GM10266 (cell line): Measurements from ENCODE around the gene PFDN4.

Source experiments
- DNase-seq: peaks from one replicate; pipeline ENCODE4 v3.0.0; 2012; ENCODE audit errors: extremely low spot score
- CTCF ChIP-seq: IDR thresholded peaks from 2 replicates; pipeline ENCODE4 v1.5.1; 2012; ENCODE audit warnings: mild to moderate bottlenecking, low read depth; ENCODE audit not compliant: control insufficient read depth, insufficient read depth; ENCODE audit errors: missing control alignments

The PFDN4 gene

GRCh38 chr20:54212226-54212625 lies 4.3 kb downstream of the PFDN4 start:
- TF ChIP-seq CTCF: no peak
- no peak for DNase-seq

DNA sequence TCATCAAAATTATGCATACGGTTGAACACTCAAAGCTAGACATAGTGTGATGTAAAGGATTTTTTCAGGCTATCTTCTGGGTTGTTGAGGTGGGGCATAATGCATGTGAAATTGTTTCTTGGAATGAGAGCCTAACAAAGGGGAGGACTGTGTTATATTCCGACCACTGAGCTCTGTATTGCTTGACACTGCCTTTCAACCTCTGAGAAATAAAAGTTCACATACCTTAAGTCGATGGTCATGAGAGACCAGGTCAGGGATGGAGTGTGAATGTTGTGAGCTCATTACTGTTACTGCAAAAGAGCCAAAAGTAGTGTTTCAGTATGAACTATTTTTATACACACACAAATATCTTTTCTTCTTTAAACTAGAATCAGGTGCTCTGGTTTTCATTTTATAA lies 5.0 kb downstream of the PFDN4 start:
- TF ChIP-seq CTCF: no peak
- DNase-seq: no peak

GRCh38 chr20:54214566-54214965 lies 6.7 kb downstream of the PFDN4 start:
- no peak for TF ChIP-seq CTCF

DNA sequence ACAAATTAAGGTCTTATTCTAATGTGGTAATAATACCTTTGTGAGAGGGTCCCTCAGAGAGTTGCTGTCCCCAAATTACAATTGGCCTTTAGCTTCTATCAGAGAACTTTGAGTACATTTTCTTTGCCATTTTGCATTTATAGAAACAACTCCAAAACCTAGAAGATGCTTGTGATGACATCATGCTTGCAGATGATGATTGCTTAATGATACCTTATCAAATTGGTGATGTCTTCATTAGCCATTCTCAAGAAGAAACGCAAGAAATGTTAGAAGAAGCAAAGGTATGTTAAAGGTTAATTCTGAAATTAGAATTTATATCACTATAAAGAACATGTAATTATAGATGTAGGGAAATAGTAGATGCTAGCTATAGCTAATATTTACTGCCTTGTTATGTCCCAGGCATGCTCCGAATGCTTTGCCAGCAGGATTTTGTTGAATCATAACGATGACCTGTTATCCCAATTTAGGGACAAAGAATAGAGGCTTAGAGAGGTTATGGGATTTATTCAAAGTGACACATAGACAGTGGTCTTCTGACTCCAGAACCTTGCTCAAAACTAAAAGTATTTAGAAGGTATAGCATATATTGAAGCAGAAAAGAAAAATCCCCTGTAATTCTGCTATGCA lies 7.4 kb downstream of the PFDN4 start:
- DNase-seq: no peak
- no peak for TF ChIP-seq CTCF

More at GRCh38 chr20:54214566-54214965, 6.7 kb downstream of the PFDN4 start:
- no peak for DNase-seq

DNA sequence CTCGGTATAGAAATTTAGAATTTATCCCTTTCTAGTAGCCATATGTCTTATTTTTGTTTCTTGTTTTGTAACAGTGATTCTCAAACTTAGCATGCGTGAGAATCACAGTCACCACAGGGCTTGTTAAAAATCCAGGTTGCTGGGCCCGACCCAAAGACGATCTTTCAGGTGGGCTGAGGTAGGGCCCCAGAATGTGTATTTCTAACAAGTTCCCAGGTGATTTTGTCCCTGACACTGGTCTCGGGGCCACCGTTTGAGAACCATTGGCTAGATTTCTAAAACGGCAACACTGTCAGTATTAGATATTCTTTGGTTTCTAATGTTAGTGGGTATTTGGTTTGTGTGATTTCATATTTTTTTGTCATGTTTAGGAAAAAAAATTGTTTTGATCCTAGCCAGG lies 9.9 kb downstream of the PFDN4 start:
- no peak for TF ChIP-seq CTCF
- DNase-seq: no peak

DNA sequence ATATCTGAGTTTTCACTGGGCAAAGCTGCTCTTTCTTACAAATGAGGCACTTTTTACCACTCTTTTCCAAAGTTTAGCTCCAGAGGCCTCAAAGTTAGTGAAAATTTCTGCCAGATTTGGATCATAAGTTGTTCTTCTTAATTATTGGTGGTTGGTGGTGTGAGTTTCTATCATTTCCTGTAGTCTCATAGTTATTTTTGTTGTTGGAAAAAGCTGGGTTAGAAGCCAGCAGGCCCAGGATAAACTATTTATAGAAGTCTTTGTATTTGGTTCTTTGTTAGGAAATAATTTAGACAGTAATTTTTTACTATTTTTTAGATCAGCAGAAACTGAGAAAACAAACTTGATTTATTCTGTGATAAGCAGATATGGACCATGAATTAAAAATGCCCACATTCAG lies 10.6 kb downstream of the PFDN4 start:
- DNase-seq: no peak
- no peak for TF ChIP-seq CTCF

DNA sequence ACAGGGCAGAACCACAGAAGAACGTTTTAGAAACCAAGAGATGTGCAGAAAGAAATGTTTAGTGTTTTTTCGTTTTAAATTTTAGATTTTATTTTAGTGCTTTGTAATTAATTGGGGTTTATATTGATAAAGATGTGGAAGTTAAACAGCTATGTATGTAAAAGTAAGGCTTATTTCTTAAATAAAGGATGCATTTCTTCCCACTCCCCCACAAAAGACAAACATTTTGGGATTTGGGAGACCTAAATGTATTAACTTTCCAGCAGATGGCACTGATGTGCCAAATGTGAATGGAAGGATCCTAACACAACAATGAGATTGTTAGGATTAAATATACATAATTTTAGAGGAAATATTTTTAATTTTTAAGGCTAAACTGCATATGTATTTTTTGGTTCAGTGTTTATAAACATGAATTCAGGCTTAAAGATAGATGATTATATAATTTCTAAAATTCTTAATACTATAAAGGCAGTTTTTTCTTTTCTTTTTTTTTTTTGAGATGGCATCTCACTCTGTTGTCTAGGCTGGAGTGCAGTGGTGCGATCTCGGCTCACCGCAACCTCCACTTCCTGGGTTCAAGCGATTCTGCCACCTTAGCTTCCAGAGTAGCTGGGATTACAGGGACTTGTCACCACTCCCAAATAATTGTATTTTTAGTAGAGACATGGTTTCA lies 12.0 kb downstream of the PFDN4 start:
- TF ChIP-seq CTCF: peak; percentile 39
- no peak for DNase-seq
